HL-60 (cell line): Measurements from ENCODE around the gene PASK.

Experiments
- DNase-seq, 2 experiments: peaks; one replicate each; pipeline ENCODE4 v3.0.0-alpha.2; 2010 to 2020; ENCODE audit warnings: low read depth in 1 of 2, low spot score in 1 of 2
- H3K27ac ChIP-seq: fragments of 250-450 bp; sonication (Bioruptor Pico); replicated peaks from 2 replicates; pipeline ENCODE4 v1.5.1; 2020; ENCODE audit warnings: mild to moderate bottlenecking, moderate library complexity
- H3K27me3 ChIP-seq: fragments of 250-450 bp; sonication (Bioruptor Pico); 2 replicates; pipeline ENCODE4 v1.5.1; 2021; ENCODE audit warnings: mild to moderate bottlenecking, moderate library complexity; ENCODE audit not compliant: insufficient read depth, poor library complexity, severe bottlenecking
- H3K4me3 ChIP-seq: replicated peaks from 2 replicates; pipeline ENCODE4 v1.5.1; 2011; ENCODE audit warnings: mild to moderate bottlenecking, control low read depth, low read length; ENCODE audit not compliant: insufficient read depth
- GABPA ChIP-seq: IDR thresholded peaks from 2 replicates; pipeline ENCODE4 v1.6.1; 2012; ENCODE audit warnings: low read depth
- POLR2AphosphoS5 ChIP-seq: IDR thresholded peaks from 2 replicates; pipeline ENCODE4 v1.6.1; 2012; ENCODE audit warnings: low read depth
- REST ChIP-seq: IDR thresholded peaks from 2 replicates; pipeline ENCODE4 v1.6.1; 2012; ENCODE audit warnings: low read depth; ENCODE audit not compliant: insufficient replicate concordance
- SPI1 ChIP-seq: IDR thresholded peaks from 2 replicates; pipeline ENCODE4 v1.6.1; 2012; ENCODE audit warnings: low read depth, mild to moderate bottlenecking, borderline replicate concordance
- TF ChIP-seq, protein P1 (sequence below): IDR thresholded peaks from one replicate; pipeline ENCODE4 v1.5.1; 2011; ENCODE audit warnings: low read length, control low read depth, inconsistent platforms; ENCODE audit not compliant: insufficient read depth

The PASK gene

DNA sequence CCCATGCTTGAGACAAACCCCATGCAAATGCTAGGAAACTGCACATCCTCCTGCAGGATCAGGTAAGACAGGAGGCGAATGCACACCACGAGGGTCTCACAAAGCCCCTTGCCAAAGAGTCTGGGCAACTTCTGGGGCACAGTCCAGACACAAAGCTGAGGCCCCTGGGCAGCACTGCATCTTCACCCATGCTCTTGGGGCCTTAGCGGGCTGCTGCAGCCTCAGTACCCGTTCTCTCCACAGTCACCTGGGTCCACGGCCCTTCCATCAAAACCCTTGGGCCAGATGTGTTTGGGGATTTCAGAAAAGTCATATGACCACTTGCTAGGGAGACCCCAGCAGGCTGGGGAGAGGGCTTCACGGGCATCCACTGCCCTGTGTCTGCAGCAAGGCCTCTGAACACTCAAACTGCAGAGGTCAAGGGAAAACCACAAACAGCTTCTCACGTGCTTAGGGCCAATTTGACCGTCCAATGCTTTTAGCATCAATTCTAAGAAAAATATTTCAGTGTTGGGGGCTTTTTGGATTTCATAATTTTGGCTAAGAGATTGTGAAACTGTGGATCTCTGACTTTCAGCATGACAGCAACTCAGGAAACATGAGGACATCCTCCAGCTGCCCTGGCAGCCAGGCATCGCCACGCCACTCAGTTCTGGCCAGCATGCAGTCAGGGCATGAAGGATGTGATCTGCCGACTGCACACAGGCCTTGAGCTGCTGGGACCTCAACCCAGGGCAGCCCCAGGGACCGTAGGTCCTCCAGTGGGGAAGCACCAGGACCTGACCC lies 20.0 kb downstream of the PASK start:
- no peaks in the 10 kb centered on the region for H3K27me3 ChIP-seq
- H3K4me3 ChIP-seq = no peak overlapping the region
- H3K27ac ChIP-seq = no peak overlapping the region
- TF ChIP-seq, protein P1, sequence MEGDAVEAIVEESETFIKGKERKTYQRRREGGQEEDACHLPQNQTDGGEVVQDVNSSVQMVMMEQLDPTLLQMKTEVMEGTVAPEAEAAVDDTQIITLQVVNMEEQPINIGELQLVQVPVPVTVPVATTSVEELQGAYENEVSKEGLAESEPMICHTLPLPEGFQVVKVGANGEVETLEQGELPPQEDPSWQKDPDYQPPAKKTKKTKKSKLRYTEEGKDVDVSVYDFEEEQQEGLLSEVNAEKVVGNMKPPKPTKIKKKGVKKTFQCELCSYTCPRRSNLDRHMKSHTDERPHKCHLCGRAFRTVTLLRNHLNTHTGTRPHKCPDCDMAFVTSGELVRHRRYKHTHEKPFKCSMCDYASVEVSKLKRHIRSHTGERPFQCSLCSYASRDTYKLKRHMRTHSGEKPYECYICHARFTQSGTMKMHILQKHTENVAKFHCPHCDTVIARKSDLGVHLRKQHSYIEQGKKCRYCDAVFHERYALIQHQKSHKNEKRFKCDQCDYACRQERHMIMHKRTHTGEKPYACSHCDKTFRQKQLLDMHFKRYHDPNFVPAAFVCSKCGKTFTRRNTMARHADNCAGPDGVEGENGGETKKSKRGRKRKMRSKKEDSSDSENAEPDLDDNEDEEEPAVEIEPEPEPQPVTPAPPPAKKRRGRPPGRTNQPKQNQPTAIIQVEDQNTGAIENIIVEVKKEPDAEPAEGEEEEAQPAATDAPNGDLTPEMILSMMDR = no peak
- no peak for TF ChIP-seq SPI1
- no peak for DNase-seq

DNA sequence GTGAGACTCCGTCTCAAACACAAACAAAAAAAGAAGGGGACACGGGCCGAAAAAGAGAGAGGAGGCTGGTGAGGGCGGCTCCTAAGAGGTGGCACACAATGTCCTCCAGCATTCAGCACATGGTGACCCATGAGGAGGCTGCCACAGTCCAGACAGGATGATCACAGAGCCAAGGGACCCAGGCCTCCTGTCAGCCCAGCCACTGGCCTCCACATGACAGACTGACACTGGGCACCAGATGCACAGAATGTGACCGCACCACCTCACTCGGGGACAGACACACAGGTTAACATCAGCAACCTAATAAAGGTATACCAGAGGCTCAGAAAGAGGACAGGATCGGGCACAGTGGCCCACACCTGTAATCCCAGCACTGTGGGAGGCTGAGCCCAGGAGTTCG lies 21.0 kb downstream of the PASK start:
- Histone ChIP-seq H3K27ac (no peak overlapping the region), H3K4me3 (no peak overlapping the region), H3K27me3 (no peaks in the 10 kb centered on the region)
- DNase-seq = no peak
- TF ChIP-seq, protein P1 = no peak
- no peak for TF ChIP-seq GABPA
- TF ChIP-seq POLR2AphosphoS5 = no peak
- no peak for TF ChIP-seq SPI1
- no peak for TF ChIP-seq REST

GRCh38 chr2:241126771-241127202 lies 22.5 kb downstream of the PASK start:
- Histone ChIP-seq H3K27me3 (no peaks in the 10 kb centered on the region), H3K27ac (no peak overlapping the region), H3K4me3 (no peak overlapping the region)
- TF ChIP-seq GABPA = no peak
- no peak for DNase-seq

DNA sequence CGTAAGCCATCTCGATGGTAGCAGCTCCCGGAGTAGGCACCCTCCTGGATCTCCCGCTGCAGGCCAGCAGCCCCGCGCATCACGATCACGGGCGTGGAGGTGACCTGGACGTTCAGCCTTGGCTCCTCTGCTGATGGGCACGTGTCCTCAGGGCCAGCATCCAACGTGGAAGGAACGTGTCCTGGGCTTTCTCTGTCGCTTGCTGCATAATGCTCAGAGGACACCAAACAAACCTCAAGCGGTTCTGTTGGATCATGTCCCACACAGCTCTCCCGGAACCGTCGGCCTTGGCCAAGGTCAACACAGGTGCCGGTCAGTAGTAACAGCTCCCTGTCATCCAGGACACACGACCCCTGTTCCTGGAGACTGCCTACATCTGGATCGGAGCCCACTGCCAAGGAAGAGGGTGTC lies 23.1 kb downstream of the PASK start:
- Histone ChIP-seq H3K4me3 (no peak overlapping the region), H3K27ac (no peak overlapping the region), H3K27me3 (no peaks in the 10 kb centered on the region)
- no peak for TF ChIP-seq POLR2AphosphoS5
- TF ChIP-seq, protein P1 = no peak
- TF ChIP-seq GABPA = no peak
- no peak for TF ChIP-seq SPI1
- no peak for TF ChIP-seq REST
- DNase-seq = no peak
